MV-4-11 (cell line): ENCODE results near the gene ENGASE.

ENCODE experiments used
- DNase-seq: peaks from one replicate; lab custom pipeline; 2025; lab: John Stamatoyannopoulos, UW

ENGASE gene

GRCh38 chr17:79135628-79136405 lies 61.2 kb downstream of the ENGASE start:
- DNase-seq: no peak
